Osteocyte (in vitro differentiated cells): ENCODE results near the gene RPS6KC1. TPM values are rescaled to one million over a fixed set of nuclear protein-coding genes. Genes with fewer than 3 reads are reported as not detected.
A peak's percentile ranks its signal among the peaks of the same experiment; 100 is the strongest.

ENCODE experiments used
- DNase-seq: peaks from one replicate; pipeline ENCODE4 v3.0.0; 2021; ENCODE audit warnings: mixed read lengths; ENCODE audit not compliant: unreplicated experiment; ENCODE audit errors: extremely low spot score
- H3K27ac Mint-ChIP-seq: one replicate; pipeline ENCODE4 v1.8.0; 2021; ENCODE audit warnings: mild to moderate bottlenecking, mixed read lengths; ENCODE audit not compliant: unreplicated experiment
- H3K27me3 Mint-ChIP-seq: one replicate; pipeline ENCODE4 v1.8.0; 2021; ENCODE audit warnings: mixed read lengths; ENCODE audit not compliant: unreplicated experiment
- H3K36me3 Mint-ChIP-seq: one replicate; pipeline ENCODE4 v1.8.0; 2021; ENCODE audit warnings: mixed read lengths; ENCODE audit not compliant: unreplicated experiment
- H3K4me1 Mint-ChIP-seq: one replicate; pipeline ENCODE4 v1.8.0; 2021; ENCODE audit warnings: mixed read lengths; ENCODE audit not compliant: unreplicated experiment
- H3K4me3 Mint-ChIP-seq: one replicate; pipeline ENCODE4 v1.8.0; 2021; ENCODE audit warnings: mild to moderate bottlenecking, moderate library complexity, mixed read lengths; ENCODE audit not compliant: unreplicated experiment
- H3K9me3 Mint-ChIP-seq: one replicate; pipeline ENCODE4 v1.8.0; 2021; ENCODE audit warnings: mixed read lengths; ENCODE audit not compliant: unreplicated experiment
- total RNA-seq: library from RNA; stranded (reverse); gene quantifications from 2 replicates; pipeline ENCODE4 v1.2.1, GENCODE V29; 2021
- TF ChIP-seq, protein P1 (sequence below): fragments of 200-600 bp; sonication (generic); IDR thresholded peaks from 2 replicates; pipeline ENCODE4 v1.5.0; 2021; ENCODE audit warnings: antibody characterized with exemption, mild to moderate bottlenecking, moderate library complexity

Gene RPS6KC1
- total RNA-seq, 1 donor from 2014 or later, result 19.6 TPM

GRCh38 chr1:213266983-213267772, 216.1 kb downstream of the RPS6KC1 start:
- no peak for DNase-seq
- Mint-ChIP-seq H3K36me3 (peaks cover 33% of the 10 kb centered on the region), H3K4me3 (no peak overlapping the region), H3K27ac (no peak overlapping the region), H3K9me3 (peaks cover 9% of the 10 kb centered on the region), H3K27me3 (no peaks in the 10 kb centered on the region), H3K4me1 (peaks cover 4% of the 10 kb centered on the region)
- TF ChIP-seq, protein P1, sequence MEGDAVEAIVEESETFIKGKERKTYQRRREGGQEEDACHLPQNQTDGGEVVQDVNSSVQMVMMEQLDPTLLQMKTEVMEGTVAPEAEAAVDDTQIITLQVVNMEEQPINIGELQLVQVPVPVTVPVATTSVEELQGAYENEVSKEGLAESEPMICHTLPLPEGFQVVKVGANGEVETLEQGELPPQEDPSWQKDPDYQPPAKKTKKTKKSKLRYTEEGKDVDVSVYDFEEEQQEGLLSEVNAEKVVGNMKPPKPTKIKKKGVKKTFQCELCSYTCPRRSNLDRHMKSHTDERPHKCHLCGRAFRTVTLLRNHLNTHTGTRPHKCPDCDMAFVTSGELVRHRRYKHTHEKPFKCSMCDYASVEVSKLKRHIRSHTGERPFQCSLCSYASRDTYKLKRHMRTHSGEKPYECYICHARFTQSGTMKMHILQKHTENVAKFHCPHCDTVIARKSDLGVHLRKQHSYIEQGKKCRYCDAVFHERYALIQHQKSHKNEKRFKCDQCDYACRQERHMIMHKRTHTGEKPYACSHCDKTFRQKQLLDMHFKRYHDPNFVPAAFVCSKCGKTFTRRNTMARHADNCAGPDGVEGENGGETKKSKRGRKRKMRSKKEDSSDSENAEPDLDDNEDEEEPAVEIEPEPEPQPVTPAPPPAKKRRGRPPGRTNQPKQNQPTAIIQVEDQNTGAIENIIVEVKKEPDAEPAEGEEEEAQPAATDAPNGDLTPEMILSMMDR, result no peak

GRCh38 chr1:213268221-213268620, 217.2 kb downstream of the RPS6KC1 start:
- peaks cover 9% of the 10 kb centered on the region for H3K9me3 Mint-ChIP-seq

GRCh38 chr1:213269829-213270228, 218.8 kb downstream of the RPS6KC1 start:
- H3K4me1 Mint-ChIP-seq, result peaks cover 17% of the 10 kb centered on the region
- peaks cover 35% of the 10 kb centered on the region for H3K36me3 Mint-ChIP-seq
- H3K9me3 Mint-ChIP-seq, result peaks cover 12% of the 10 kb centered on the region
- TF ChIP-seq, protein P1, result no peak
- no peak overlapping the region for H3K27ac Mint-ChIP-seq
- H3K4me3 Mint-ChIP-seq, result no peak overlapping the region
- no peak for DNase-seq
- no peaks in the 10 kb centered on the region for H3K27me3 Mint-ChIP-seq

More at GRCh38 chr1:213268221-213268620, 217.2 kb downstream of the RPS6KC1 start:
- TF ChIP-seq, protein P1, result no peak
- H3K27me3 Mint-ChIP-seq, result no peaks in the 10 kb centered on the region
- no peak overlapping the region for H3K4me3 Mint-ChIP-seq
- peaks cover 4% of the 10 kb centered on the region for H3K4me1 Mint-ChIP-seq
- H3K27ac Mint-ChIP-seq, result no peak overlapping the region
- DNase-seq, result no peak
- peaks cover 40% of the 10 kb centered on the region for H3K36me3 Mint-ChIP-seq

GRCh38 chr1:213273546-213273945, 222.5 kb downstream of the RPS6KC1 start:
- no peak for DNase-seq
- Mint-ChIP-seq H3K27ac (peak overlapping the region; percentile 87), H3K27me3 (no peaks in the 10 kb centered on the region), H3K4me1 (peaks cover 27% of the 10 kb centered on the region), H3K9me3 (peaks cover 3% of the 10 kb centered on the region), H3K36me3 (peaks cover 29% of the 10 kb centered on the region), H3K4me3 (no peak overlapping the region)
- TF ChIP-seq, protein P1, result no peak

DNA sequence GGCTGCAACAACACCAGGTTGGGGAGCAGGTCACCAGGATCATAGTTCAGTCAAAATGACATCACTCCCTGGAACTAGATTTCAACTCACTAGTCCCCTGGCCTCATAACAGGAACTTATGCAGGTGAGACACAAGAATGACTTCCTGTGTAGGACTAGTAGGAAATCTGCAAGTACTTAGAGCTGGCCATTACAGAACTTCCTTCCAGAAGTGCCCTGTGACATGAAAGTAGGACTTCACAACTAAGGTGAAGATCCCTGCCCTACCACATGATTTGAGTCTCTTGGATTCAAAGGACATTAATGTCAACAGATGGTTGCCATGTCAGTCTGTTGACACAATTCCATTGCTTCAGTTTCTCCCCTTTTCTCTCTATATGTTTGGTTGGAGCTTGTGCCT, 223.1 kb downstream of the RPS6KC1 start:
- Mint-ChIP-seq H3K4me3 (no peak overlapping the region), H3K27ac (peak overlapping the region; percentile 87), H3K9me3 (peaks cover 3% of the 10 kb centered on the region), H3K4me1 (peaks cover 27% of the 10 kb centered on the region), H3K36me3 (peaks cover 28% of the 10 kb centered on the region), H3K27me3 (no peaks in the 10 kb centered on the region)
- no peak for DNase-seq
- TF ChIP-seq, protein P1, result no peak
